ENCODE data around the gene DCAF11. TPM values are rescaled to one million over a fixed set of nuclear protein-coding genes. Genes with fewer than 3 reads are reported as not detected.

DCAF11 gene
- total RNA-seq, 1 donor from 2014 or later: 54.1 TPM

DNA sequence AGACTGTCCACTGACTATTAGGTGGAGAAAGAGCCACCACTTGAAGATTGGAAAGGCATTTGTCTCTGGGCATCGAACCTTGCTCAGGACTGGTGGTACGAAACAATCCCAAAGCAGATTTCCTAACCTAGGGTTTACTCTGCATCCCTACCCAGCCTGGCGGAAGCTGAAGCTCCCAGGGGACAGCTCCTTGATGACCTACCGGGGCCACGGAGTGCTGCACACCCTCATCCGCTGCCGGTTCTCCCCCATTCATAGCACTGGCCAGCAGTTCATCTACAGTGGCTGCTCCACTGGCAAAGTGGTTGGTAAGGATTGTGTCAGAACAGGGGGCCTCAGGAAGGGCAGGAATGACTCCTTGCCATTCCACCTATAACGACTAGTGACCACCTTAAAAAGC lies 6.6 kb downstream of the DCAF11 start:
- H3K4me3 Mint-ChIP-seq (ENCODE audit: unreplicated experiment): no peak overlapping the region
- TF ChIP-seq, protein P1, sequence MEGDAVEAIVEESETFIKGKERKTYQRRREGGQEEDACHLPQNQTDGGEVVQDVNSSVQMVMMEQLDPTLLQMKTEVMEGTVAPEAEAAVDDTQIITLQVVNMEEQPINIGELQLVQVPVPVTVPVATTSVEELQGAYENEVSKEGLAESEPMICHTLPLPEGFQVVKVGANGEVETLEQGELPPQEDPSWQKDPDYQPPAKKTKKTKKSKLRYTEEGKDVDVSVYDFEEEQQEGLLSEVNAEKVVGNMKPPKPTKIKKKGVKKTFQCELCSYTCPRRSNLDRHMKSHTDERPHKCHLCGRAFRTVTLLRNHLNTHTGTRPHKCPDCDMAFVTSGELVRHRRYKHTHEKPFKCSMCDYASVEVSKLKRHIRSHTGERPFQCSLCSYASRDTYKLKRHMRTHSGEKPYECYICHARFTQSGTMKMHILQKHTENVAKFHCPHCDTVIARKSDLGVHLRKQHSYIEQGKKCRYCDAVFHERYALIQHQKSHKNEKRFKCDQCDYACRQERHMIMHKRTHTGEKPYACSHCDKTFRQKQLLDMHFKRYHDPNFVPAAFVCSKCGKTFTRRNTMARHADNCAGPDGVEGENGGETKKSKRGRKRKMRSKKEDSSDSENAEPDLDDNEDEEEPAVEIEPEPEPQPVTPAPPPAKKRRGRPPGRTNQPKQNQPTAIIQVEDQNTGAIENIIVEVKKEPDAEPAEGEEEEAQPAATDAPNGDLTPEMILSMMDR (IDR thresholded peaks at IDR 0.05; ENCODE audit: partially characterized antibody, unreplicated experiment): no peak
- H3K9me3 Mint-ChIP-seq (ENCODE audit: unreplicated experiment): peaks cover 2% of the 10 kb centered on the region
- H3K27me3 Mint-ChIP-seq (ENCODE audit: unreplicated experiment): peaks cover 6% of the 10 kb centered on the region
- peaks cover under 1% of the 10 kb centered on the region for H3K4me1 Mint-ChIP-seq (ENCODE audit: low read depth, unreplicated experiment)
- no peak overlapping the region for H3K27ac Mint-ChIP-seq (ENCODE audit: unreplicated experiment)
- DNase-seq: no peak
- H3K36me3 Mint-ChIP-seq (ENCODE audit: unreplicated experiment): peaks cover 5% of the 10 kb centered on the region

DNA sequence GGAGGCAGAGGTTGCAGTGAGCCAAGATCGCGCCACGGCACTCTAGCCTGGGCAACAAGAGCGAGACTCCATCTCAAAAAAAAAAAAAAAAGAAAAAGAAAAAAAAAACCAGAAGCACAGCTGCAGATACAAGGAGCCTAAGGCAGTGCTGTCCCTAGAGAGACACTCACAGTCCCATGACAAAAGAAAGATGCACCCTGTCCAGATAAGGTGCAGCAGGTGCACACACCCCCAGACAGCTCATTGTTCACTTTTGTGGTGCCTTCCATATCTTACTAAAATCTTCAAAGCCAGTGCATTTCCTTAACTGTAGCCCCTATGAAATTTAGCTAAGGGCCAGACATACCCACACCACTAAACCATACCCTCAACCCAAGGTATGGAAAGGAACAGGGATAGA lies 7.8 kb downstream of the DCAF11 start:
- H3K36me3 Mint-ChIP-seq (ENCODE audit: unreplicated experiment): peaks cover 5% of the 10 kb centered on the region
- no peaks in the 10 kb centered on the region for H3K4me1 Mint-ChIP-seq (ENCODE audit: low read depth, unreplicated experiment)
- TF ChIP-seq, protein P1 (IDR thresholded peaks at IDR 0.05; ENCODE audit: partially characterized antibody, unreplicated experiment): no peak
- H3K9me3 Mint-ChIP-seq (ENCODE audit: unreplicated experiment): peaks cover 2% of the 10 kb centered on the region
- DNase-seq: no peak
- peaks cover 6% of the 10 kb centered on the region for H3K27me3 Mint-ChIP-seq (ENCODE audit: unreplicated experiment)
- H3K27ac Mint-ChIP-seq (ENCODE audit: unreplicated experiment): no peak overlapping the region
- H3K4me3 Mint-ChIP-seq (ENCODE audit: unreplicated experiment): no peak overlapping the region

DNA sequence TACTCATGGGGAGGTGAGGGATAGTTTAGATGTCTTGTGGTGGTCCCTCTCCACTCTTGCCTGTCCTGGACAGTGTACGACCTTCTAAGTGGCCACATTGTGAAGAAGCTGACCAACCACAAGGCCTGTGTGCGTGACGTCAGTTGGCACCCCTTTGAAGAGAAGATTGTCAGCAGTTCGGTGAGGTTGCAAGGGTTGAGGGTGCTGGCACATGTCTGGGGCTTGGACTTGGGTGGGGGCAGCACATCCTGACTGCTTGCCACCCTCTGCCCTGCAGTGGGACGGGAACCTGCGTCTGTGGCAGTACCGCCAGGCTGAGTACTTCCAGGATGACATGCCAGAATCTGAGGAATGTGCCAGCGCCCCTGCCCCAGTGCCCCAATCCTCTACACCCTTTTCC lies 8.3 kb downstream of the DCAF11 start:
- no peaks in the 10 kb centered on the region for H3K4me1 Mint-ChIP-seq (ENCODE audit: low read depth, unreplicated experiment)
- peaks cover 6% of the 10 kb centered on the region for H3K27me3 Mint-ChIP-seq (ENCODE audit: unreplicated experiment)
- H3K27ac Mint-ChIP-seq (ENCODE audit: unreplicated experiment): no peak overlapping the region
- H3K9me3 Mint-ChIP-seq (ENCODE audit: unreplicated experiment): peaks cover 2% of the 10 kb centered on the region
- H3K4me3 Mint-ChIP-seq (ENCODE audit: unreplicated experiment): no peak overlapping the region
- peaks cover 5% of the 10 kb centered on the region for H3K36me3 Mint-ChIP-seq (ENCODE audit: unreplicated experiment)
- TF ChIP-seq, protein P1 (IDR thresholded peaks at IDR 0.05; ENCODE audit: partially characterized antibody, unreplicated experiment): no peak
- no peak for DNase-seq

DNA sequence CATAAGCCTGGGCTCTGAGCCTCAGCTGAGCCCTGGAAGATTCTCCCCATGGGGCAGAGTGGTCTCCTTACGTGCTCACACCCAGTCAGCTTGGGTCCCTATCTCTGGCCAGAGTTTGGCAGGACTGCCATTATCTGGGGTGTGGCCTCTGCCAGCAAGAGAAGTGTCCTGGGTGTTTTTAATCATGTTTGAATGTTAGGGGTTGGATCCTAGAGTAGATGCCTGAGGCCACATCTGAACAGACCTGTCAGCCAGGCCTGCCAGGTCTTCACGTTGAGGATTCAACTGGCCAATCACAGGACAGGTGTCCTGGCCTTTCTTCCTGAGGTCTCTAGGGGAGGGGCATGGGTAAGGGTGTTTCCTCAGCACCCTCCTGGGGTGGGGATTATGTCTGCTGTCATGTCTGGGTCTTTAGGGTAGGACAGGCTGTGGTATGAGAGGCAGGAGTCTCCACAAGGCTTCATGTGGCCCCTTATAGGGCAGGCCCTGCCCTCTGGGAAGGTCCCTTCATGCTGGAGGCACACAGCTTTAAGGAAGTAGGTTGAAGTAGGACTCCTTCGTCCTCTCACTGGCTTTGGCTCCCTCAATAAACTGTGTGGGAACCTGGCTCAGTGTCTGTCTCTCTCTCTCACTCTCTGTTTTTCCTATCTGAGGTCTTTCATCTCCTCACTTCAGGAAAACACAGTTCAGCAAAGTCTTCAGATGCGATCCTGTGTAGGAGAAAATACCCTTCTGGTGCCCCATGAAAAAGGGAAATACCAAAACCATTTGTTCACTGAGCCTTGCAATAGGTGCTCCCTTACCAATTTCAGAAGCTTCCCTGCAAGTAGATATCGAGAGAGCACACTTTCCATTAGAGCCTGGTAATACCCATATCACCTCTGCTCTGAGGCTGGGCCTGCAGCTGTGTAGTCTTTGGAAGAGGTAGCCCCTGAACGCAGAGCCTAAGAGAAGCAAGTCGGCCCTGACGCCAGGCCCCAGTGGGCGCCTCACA lies 9.1 kb downstream of the DCAF11 start:
- peaks cover under 1% of the 10 kb centered on the region for H3K36me3 Mint-ChIP-seq (ENCODE audit: unreplicated experiment)
- peaks cover 4% of the 10 kb centered on the region for H3K27me3 Mint-ChIP-seq (ENCODE audit: unreplicated experiment)
- no peak overlapping the region for H3K4me3 Mint-ChIP-seq (ENCODE audit: unreplicated experiment)
- H3K27ac Mint-ChIP-seq (ENCODE audit: unreplicated experiment): no peak overlapping the region
- TF ChIP-seq, protein P1 (IDR thresholded peaks at IDR 0.05; ENCODE audit: partially characterized antibody, unreplicated experiment): no peak
- DNase-seq: no peak
- no peaks in the 10 kb centered on the region for H3K4me1 Mint-ChIP-seq (ENCODE audit: low read depth, unreplicated experiment)
- no peaks in the 10 kb centered on the region for H3K9me3 Mint-ChIP-seq (ENCODE audit: unreplicated experiment)

DNA sequence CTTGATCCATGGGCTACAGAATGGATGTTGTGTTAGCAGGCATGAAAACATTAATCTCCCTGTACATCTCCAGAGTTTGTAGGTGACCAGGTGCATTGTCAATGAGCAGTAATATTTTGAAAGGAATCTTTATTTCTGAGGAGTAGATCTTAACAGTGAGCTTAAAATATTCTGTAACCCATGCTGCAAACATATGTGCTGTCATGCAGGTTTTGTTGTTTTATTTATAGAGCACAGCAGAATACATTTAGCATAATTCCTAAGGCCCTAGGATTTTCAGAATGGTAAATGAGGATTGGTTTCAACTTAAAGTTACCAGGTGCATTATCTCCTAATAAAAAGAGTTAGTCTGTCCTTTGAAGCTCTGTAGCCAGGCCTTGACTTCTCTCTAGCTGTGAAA lies 12.4 kb downstream of the DCAF11 start:
- no peaks in the 10 kb centered on the region for H3K36me3 Mint-ChIP-seq (ENCODE audit: unreplicated experiment)
- TF ChIP-seq, protein P1 (IDR thresholded peaks at IDR 0.05; ENCODE audit: partially characterized antibody, unreplicated experiment): no peak
- H3K9me3 Mint-ChIP-seq (ENCODE audit: unreplicated experiment): peaks cover 4% of the 10 kb centered on the region
- no peak for DNase-seq
- H3K4me1 Mint-ChIP-seq (ENCODE audit: low read depth, unreplicated experiment): peaks cover 13% of the 10 kb centered on the region
- peaks cover 6% of the 10 kb centered on the region for H3K27me3 Mint-ChIP-seq (ENCODE audit: unreplicated experiment)
- H3K4me3 Mint-ChIP-seq (ENCODE audit: unreplicated experiment): no peak overlapping the region
- H3K27ac Mint-ChIP-seq (ENCODE audit: unreplicated experiment): no peak overlapping the region
